Measurements from ENCODE around the gene WNK3. TPM values are rescaled to one million over a fixed set of nuclear protein-coding genes. Genes with fewer than 3 reads are reported as not detected.

The WNK3 gene
- total and polyA plus RNA-seq, 8 donors, result 0.18 to 4.0 (median 0.62) TPM; not detected in 1

GRCh38 chrX:54180403-54180802, 177.4 kb downstream of the WNK3 start:
- Histone ChIP-seq H3K36me3 (no peaks in the 10 kb centered on the region), H3K27me3 (no peaks in the 10 kb centered on the region), H3K27ac (no peak overlapping the region), H3K4me1 (peaks cover 0 to 46% (median 20%) of the 10 kb centered on the region in 4 donors), H3K4me3 (peak overlapping the region in 1 of 4 donors; percentile 96), H3K9me3 (no peaks in the 10 kb centered on the region)
- no peak for DNase-seq
- WGBS, 5 donors, result 41 to 54% (median 44%) methylated on average over 4 of the region's 4 CpGs
- TF ChIP-seq CTCF (IDR thresholded peaks at IDR 0.05), result no peak
- TF ChIP-seq POLR2AphosphoS5 (IDR thresholded peaks at IDR 0.05), result no peak
- no peak for TF ChIP-seq EP300 (IDR thresholded peaks at IDR 0.05)
- TF ChIP-seq POLR2A (IDR thresholded peaks at IDR 0.05), result no peak
- intact Hi-C loops (cut with DNase I; ENCODE audit: low total_unique reads), result no loop called here

- WGBS, 5 donors, result 41 to 50% (median 47%) methylated on average over 5 of the region's 5 CpGs
- H3K4me3 ChIP-seq, result no peak overlapping the region
Measured at GRCh38 chrX:54178100-54178940, 179.5 kb downstream of the WNK3 start.

DNA sequence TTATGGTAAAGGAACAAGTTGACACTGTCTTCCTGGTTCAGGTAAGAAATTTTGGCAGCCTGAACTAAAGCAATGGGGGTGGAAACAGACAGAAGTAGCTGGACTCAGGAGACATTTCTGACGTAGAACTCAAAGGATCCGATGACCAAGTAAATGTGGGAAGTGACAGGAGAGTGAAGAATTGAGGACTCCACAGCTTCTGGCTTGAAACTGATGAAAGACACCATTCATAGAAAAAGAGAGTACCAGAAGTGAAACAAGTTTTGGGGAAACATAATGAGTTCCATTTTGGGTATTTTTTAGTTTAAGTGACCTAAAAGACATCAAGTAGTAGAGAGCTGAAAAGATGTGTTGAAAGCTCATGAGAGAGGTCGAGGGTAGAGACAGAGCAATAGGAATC, 180.5 kb downstream of the WNK3 start:
- peaks cover 0 to 41% (median 20%) of the 10 kb centered on the region in 4 donors for H3K4me1 ChIP-seq
- intact Hi-C loops (cut with DNase I; ENCODE audit: low total_unique reads), result no loop called here
- H3K27ac ChIP-seq, result no peak overlapping the region
- no peak overlapping the region for H3K4me3 ChIP-seq
- DNase-seq, result no peak
- no peaks in the 10 kb centered on the region for H3K9me3 ChIP-seq
- H3K27me3 ChIP-seq, result no peaks in the 10 kb centered on the region
- TF ChIP-seq EP300 (IDR thresholded peaks at IDR 0.05) (no peak), CTCF (IDR thresholded peaks at IDR 0.05) (no peak), POLR2AphosphoS5 (IDR thresholded peaks at IDR 0.05) (no peak), POLR2A (IDR thresholded peaks at IDR 0.05) (no peak)
- 64 to 91% (median 79%) methylated on average over 3 of the region's 3 CpGs for WGBS, 5 donors
- peaks cover 0 to 6% (median 3%) of the 10 kb centered on the region in 4 donors for H3K36me3 ChIP-seq

More at GRCh38 chrX:54178100-54178940, 179.5 kb downstream of the WNK3 start:
- Histone ChIP-seq H3K9me3 (no peaks in the 10 kb centered on the region), H3K4me1 (peaks cover 0 to 41% (median 20%) of the 10 kb centered on the region in 4 donors), H3K27me3 (no peaks in the 10 kb centered on the region), H3K36me3 (peaks cover 0 to 6% (median 3%) of the 10 kb centered on the region in 4 donors), H3K27ac (no peak overlapping the region)
- intact Hi-C loops (cut with DNase I; ENCODE audit: low total_unique reads), result no loop called here
- peak in 1 of 2 donors; percentile 21 for DNase-seq
- TF ChIP-seq EP300 (IDR thresholded peaks at IDR 0.05) (no peak), POLR2AphosphoS5 (IDR thresholded peaks at IDR 0.05) (no peak), CTCF (IDR thresholded peaks at IDR 0.05) (no peak), POLR2A (IDR thresholded peaks at IDR 0.05) (no peak)

DNA sequence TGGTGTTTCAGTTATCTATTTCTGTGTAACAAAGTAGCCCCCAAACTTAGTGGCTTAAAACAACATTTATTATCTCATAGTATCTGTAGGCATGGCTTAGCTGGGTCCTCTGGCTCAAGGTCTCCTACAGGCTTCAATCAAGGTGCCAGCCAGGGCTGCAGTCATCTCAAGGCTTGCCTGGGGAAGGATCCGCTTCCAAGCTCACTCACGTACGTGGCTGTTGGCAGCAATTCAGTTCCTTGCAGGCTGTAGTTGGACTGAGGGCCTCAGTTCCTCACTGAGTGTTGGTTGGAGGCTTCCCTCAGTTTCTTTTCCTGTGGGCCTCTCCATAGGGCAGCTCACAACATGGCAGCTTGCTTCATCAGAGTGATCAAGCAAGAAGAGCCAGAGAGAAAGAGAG, 184.1 kb downstream of the WNK3 start:
- WGBS, 5 donors, result 83 to 93% (median 84%) methylated on average over 3 of the region's 3 CpGs

More for the DNA sequence above, 184.1 kb downstream of the WNK3 start:
- intact Hi-C loops (cut with DNase I; ENCODE audit: low total_unique reads), result no loop called here
- Histone ChIP-seq H3K36me3 (peaks cover 0 to 6% (median 3%) of the 10 kb centered on the region in 4 donors), H3K4me3 (no peak overlapping the region), H3K27ac (no peak overlapping the region), H3K27me3 (no peaks in the 10 kb centered on the region), H3K4me1 (peaks cover 0 to 10% (median 0%) of the 10 kb centered on the region in 4 donors), H3K9me3 (no peaks in the 10 kb centered on the region)
- TF ChIP-seq POLR2A (IDR thresholded peaks at IDR 0.05), result no peak
- TF ChIP-seq POLR2AphosphoS5 (IDR thresholded peaks at IDR 0.05), result no peak
- no peak for TF ChIP-seq EP300 (IDR thresholded peaks at IDR 0.05)
- no peak for TF ChIP-seq CTCF (IDR thresholded peaks at IDR 0.05)
- no peak for DNase-seq
